OCI-LY7 (cell line): ENCODE results near the gene GRIA1.
A peak's percentile ranks its signal among the peaks of the same experiment; 100 is the strongest.

ENCODE experiments used
- CTCF ChIP-seq: fragments of 200-600 bp; sonication (generic); conservative IDR thresholded peaks from 2 replicates; pipeline ENCODE4 v1.5.1; 2014; ENCODE audit warnings: mild to moderate bottlenecking, antibody characterized with exemption, low read length, moderate library complexity, mixed read lengths
- EZH2phosphoT487 ChIP-seq: fragments of 200-600 bp; sonication (generic); IDR thresholded peaks from 2 replicates; pipeline ENCODE4 v1.6.1; 2018; ENCODE audit warnings: low read depth, borderline replicate concordance, mild to moderate bottlenecking, mixed run types, antibody characterized with exemption, low read length, moderate library complexity, mixed read lengths

DNA sequence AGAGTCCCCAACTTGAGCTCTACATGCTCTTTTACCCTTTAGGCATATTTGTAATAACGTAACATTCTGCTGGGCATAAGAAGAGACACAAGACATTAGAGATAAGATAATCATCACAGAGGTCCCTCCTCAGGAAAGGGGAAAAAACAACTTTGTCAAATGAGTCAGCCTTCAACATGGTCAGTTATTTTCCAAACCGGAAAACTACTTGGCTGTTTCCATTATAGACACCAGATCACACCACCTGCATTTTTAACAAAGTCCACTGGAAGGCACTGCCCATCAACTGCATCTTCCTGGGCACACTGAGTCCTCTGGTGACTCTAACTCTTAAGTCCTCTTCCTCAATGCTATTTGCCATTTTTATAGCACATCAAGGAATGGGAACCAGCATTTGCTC, 326.4 kb downstream of the GRIA1 start:
- TF ChIP-seq CTCF (peak; percentile 49; the same call in 1 of the 2 replicates), EZH2phosphoT487 (no peak)
